Endodermal cell (in vitro differentiated cells): Measurements from ENCODE around the gene OBSCN. TPM values are rescaled to one million over a fixed set of nuclear protein-coding genes. Genes with fewer than 3 reads are reported as not detected.

Source experiments
- DNase-seq: peaks from one replicate; pipeline ENCODE4 v3.0.0-alpha.2; 2017
- H3K27ac ChIP-seq: 2 replicates; pipeline ENCODE4 v1.5.1; 2013; ENCODE audit warnings: mild to moderate bottlenecking, low read depth, low read length, moderate library complexity
- H3K27me3 ChIP-seq: 2 replicates; pipeline ENCODE4 v1.6.1; 2013; ENCODE audit warnings: mild to moderate bottlenecking, low read length, moderate library complexity; ENCODE audit not compliant: insufficient read depth, control insufficient read depth, poor library complexity, severe bottlenecking
- H3K36me3 ChIP-seq: 2 replicates; pipeline ENCODE4 v1.7.0; 2013; ENCODE audit warnings: mild to moderate bottlenecking, low read length, moderate library complexity; ENCODE audit not compliant: control insufficient read depth, insufficient read depth
- H3K4me1 ChIP-seq: one replicate; pipeline ENCODE4 v1.7.0; 2013; ENCODE audit warnings: low read length; ENCODE audit not compliant: control insufficient read depth, insufficient read depth
- H3K4me3 ChIP-seq: 2 replicates; pipeline ENCODE4 v1.5.1; 2013; ENCODE audit warnings: mild to moderate bottlenecking, low read length, moderate library complexity
- H3K9ac ChIP-seq: 2 replicates; pipeline ENCODE4 v1.6.1; 2013; ENCODE audit warnings: mild to moderate bottlenecking, low read length, moderate library complexity; ENCODE audit not compliant: poor library complexity, severe bottlenecking; ENCODE audit errors: extremely low read depth
- H3K9me3 ChIP-seq: 2 replicates; pipeline ENCODE4 v1.6.1; 2013; ENCODE audit warnings: mild to moderate bottlenecking, low read length, moderate library complexity; ENCODE audit not compliant: control insufficient read depth
- H3K27ac Mint-ChIP-seq: 2 replicates; pipeline ENCODE4 v1.8.0; 2020; ENCODE audit warnings: mixed read lengths
- H3K27me3 Mint-ChIP-seq: 2 replicates; pipeline ENCODE4 v1.8.0; 2021; ENCODE audit warnings: mild to moderate bottlenecking, mixed read lengths; ENCODE audit not compliant: insufficient read depth
- H3K36me3 Mint-ChIP-seq: 2 replicates; pipeline ENCODE4 v1.8.0; 2020; ENCODE audit warnings: low read depth, mixed read lengths
- H3K4me1 Mint-ChIP-seq: 2 replicates; pipeline ENCODE4 v1.8.0; 2020; ENCODE audit warnings: mixed read lengths
- H3K4me3 Mint-ChIP-seq: 2 replicates; pipeline ENCODE4 v1.8.0; 2020; ENCODE audit warnings: mild to moderate bottlenecking, moderate library complexity, mixed read lengths
- H3K9me3 Mint-ChIP-seq: 2 replicates; pipeline ENCODE4 v1.8.0; 2020; ENCODE audit warnings: mild to moderate bottlenecking, mixed read lengths
- CTCF ChIP-seq: fragments of 200-600 bp; sonication (generic); conservative IDR thresholded peaks from 2 replicates; pipeline ENCODE4 v1.5.0; 2021; ENCODE audit warnings: antibody characterized with exemption, mild to moderate bottlenecking
- WGBS, 2 experiments: methylation state at CpG; one replicate each; pipeline versions ENCODE4 v1.1.5 to v1.1.7; 2013; ENCODE audit warnings: missing lambda C conversion rate in 2 of 2, mixed read lengths in 1 of 2; ENCODE audit not compliant: insufficient coverage in 1 of 2, insufficient read length in 1 of 2; 5-methylcytosine and 5-hydroxymethylcytosine counted together
- total RNA-seq, 2 donors: library from RNA; stranded (reverse); fragmentation: NEBNext Ultra II Directional in 1 of 2; extraction: Animal tissue kit (Norgen Biotek cat#: 25700) in 1 of 2; gene quantifications; 2 replicates in 1 of 2; 3 replicates in 1 of 2; pipeline ENCODE4 v1.2.1, GENCODE V29; 2021

Gene OBSCN
- total RNA-seq, 2 donors from 2014 or later: 53.7 to 68.9 TPM

- no peak for TF ChIP-seq CTCF
- Mint-ChIP-seq H3K36me3 (peaks cover 32% of the 10 kb centered on the region), H3K4me1 (peaks cover 14% of the 10 kb centered on the region), H3K9me3 (no peaks in the 10 kb centered on the region), H3K27me3 (peaks cover 9% of the 10 kb centered on the region), H3K27ac (no peak overlapping the region), H3K4me3 (no peak overlapping the region)
- Histone ChIP-seq H3K27me3 (no peaks in the 10 kb centered on the region), H3K9me3 (no peaks in the 10 kb centered on the region), H3K36me3 (peaks cover 17% of the 10 kb centered on the region), H3K9ac (no peak overlapping the region), H3K4me1 (no peaks in the 10 kb centered on the region), H3K27ac (no peak overlapping the region), H3K4me3 (no peak overlapping the region)
- peak; percentile 38 for DNase-seq
- WGBS, 2 experiments: 91 to 98% methylated on average over 9 to 19 of the region's 19 CpGs
Observed at GRCh38 chr1:228408869-228409805, 201.3 kb downstream of the OBSCN start.

- no peak overlapping the region for H3K27ac ChIP-seq
- H3K27me3 ChIP-seq: no peaks in the 10 kb centered on the region
- H3K9ac ChIP-seq: no peak overlapping the region
- no peaks in the 10 kb centered on the region for H3K9me3 ChIP-seq
- peaks cover 16% of the 10 kb centered on the region for H3K36me3 ChIP-seq
- no peak overlapping the region for H3K4me3 ChIP-seq
- H3K9me3 Mint-ChIP-seq: no peaks in the 10 kb centered on the region
- H3K4me1 ChIP-seq: no peaks in the 10 kb centered on the region
- peaks cover 5% of the 10 kb centered on the region for H3K4me1 Mint-ChIP-seq
- WGBS, 2 experiments: 94 to 100% methylated on average over 8 of the region's 8 CpGs
- no peak overlapping the region for H3K4me3 Mint-ChIP-seq
- H3K36me3 Mint-ChIP-seq: peaks cover 27% of the 10 kb centered on the region
- no peak overlapping the region for H3K27ac Mint-ChIP-seq
- peaks cover 18% of the 10 kb centered on the region for H3K27me3 Mint-ChIP-seq
- no peak for TF ChIP-seq CTCF
- no peak for DNase-seq
Observed at GRCh38 chr1:228410015-228410414, 202.2 kb downstream of the OBSCN start.

- no peak overlapping the region for H3K4me3 ChIP-seq
- no peak overlapping the region for H3K27ac ChIP-seq
- no peak overlapping the region for H3K27ac Mint-ChIP-seq
- H3K4me1 ChIP-seq: no peaks in the 10 kb centered on the region
- H3K4me1 Mint-ChIP-seq: peaks cover 8% of the 10 kb centered on the region
- H3K9me3 ChIP-seq: no peaks in the 10 kb centered on the region
- peaks cover 27% of the 10 kb centered on the region for H3K36me3 Mint-ChIP-seq
- DNase-seq: peak; percentile 66
- H3K4me3 Mint-ChIP-seq: no peak overlapping the region
- H3K27me3 Mint-ChIP-seq: peaks cover 24% of the 10 kb centered on the region
- H3K9ac ChIP-seq: no peak overlapping the region
- no peaks in the 10 kb centered on the region for H3K9me3 Mint-ChIP-seq
- H3K36me3 ChIP-seq: peaks cover 16% of the 10 kb centered on the region
- WGBS, 2 experiments: 91 to 100% methylated on average over 5 to 11 of the region's 11 CpGs
- H3K27me3 ChIP-seq: no peaks in the 10 kb centered on the region
- TF ChIP-seq CTCF: peak; percentile 15
Observed at GRCh38 chr1:228410671-228411070, 202.8 kb downstream of the OBSCN start.
